A375 (cell line): ENCODE data around the gene MOCS2. TPM values are rescaled to one million over a fixed set of nuclear protein-coding genes. Genes with fewer than 3 reads are reported as not detected.

Experiments
- total RNA-seq: library from RNA; depleted of rRNA; stranded (reverse); fragments of >200 nt; shearing (Covaris generic); gene quantifications from 2 replicates; pipeline ENCODE4 v1.2.3, GENCODE V29; 2014; rRNA removed

MOCS2 gene, protein sequence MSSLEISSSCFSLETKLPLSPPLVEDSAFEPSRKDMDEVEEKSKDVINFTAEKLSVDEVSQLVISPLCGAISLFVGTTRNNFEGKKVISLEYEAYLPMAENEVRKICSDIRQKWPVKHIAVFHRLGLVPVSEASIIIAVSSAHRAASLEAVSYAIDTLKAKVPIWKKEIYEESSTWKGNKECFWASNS
- total RNA-seq: 40.6 and 46.5 TPM in 2 replicates

DNA sequence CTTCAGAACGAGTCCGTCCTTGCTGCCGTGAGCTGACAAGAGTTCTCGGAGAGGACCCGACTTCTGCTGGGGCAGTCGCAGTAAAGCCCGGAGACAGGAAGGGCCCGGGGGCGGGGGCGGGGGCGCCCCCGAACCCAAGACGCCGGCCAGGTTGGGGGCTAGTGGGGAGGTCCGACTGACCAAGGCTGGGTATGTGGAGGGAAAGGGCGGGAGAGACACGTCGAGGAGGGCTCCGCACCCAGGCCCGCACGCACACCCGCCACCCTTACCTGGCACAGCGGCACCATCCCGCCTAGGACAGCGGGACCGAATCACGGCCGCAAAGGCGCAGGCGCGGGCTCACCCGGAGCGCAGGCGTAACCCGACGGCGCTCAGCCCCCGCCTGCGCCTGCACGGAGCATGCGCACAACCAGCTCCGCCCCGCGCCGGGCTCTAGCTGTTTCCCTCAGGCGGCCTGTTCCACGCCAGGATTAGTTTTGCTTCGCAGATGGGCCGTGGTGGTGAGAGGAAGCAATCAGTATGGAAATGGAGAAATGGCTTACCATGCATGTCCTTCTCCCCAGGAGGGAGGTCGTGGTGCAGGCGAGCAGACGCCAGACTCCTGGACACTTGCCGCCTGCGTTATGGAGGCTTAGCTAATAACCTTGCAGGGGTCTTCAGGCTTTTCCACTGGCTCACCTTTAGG lies at the start of gene MOCS2:
Gene MOCS2, minus strand, starts transcription at position 315 of the 685 bp plus-strand sequence. CDS start 2,583 bp downstream, outside the sequence.

Other genes with a start within 250 kb of the MOCS2 start
- gene ITGA2, start 120.4 kb downstream of the MOCS2 start, total RNA-seq: 10.8 and 10.9 TPM in 2 replicates